RPMI8226 (cell line): Measurements from ENCODE around the gene P2RY2.

ENCODE experiments used
- DNase-seq: peaks from one replicate; pipeline ENCODE4 v3.0.0-alpha.2; 2015

Gene P2RY2

GRCh38 chr11:73248526-73249185 lies 30.6 kb downstream of the P2RY2 start:
- DNase-seq = no peak

- DNase-seq = peak; percentile 86
Observed at GRCh38 chr11:73249304-73249703, 31.2 kb downstream of the P2RY2 start.

DNA sequence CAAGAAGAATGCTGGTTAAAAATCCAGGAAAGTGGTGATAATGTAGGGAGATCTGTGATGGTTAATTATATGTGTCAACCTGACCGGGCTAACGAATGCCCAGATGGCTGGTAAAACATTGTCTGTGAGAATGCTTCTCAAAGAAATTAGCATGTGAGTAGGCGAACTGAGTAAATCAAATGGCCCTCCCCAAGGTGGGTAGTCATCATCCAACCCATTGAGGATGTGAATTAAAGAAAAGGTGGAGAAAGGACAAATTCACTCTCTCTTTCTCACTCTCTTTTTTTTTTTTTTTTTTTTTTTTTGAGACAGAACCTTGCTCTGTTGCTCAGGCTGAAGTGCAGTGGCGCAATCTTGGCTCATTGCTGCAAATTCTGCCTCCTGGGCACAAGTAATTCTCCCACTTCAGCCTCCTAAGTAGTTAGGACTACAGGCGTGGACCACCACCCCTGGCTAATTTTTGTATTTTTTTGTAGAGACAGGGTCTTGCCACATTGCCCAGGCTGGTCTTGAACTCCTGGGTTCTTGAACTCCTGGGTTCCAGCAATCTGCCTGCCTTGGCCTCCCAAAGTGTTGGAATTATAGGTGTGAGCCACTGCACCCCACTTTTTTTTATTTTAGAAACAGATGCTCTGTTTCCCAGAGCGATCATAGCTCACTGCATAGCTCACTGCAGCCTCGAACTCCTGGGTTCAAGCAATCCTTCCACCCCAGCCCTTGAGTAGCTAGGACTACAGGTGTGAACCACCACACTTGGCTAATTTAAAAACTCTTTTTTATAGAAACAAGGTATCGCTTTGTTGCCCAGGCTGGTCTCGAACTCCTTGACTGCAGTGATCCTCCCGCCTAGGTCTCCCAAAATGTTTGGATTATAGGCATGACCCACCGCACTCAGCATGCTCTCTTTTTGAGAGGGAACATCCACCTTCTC lies 32.0 kb downstream of the P2RY2 start:
- DNase-seq = peak; percentile 40

- peak; percentile 73 for DNase-seq
Observed at GRCh38 chr11:73252577-73253191, 34.6 kb downstream of the P2RY2 start.

DNA sequence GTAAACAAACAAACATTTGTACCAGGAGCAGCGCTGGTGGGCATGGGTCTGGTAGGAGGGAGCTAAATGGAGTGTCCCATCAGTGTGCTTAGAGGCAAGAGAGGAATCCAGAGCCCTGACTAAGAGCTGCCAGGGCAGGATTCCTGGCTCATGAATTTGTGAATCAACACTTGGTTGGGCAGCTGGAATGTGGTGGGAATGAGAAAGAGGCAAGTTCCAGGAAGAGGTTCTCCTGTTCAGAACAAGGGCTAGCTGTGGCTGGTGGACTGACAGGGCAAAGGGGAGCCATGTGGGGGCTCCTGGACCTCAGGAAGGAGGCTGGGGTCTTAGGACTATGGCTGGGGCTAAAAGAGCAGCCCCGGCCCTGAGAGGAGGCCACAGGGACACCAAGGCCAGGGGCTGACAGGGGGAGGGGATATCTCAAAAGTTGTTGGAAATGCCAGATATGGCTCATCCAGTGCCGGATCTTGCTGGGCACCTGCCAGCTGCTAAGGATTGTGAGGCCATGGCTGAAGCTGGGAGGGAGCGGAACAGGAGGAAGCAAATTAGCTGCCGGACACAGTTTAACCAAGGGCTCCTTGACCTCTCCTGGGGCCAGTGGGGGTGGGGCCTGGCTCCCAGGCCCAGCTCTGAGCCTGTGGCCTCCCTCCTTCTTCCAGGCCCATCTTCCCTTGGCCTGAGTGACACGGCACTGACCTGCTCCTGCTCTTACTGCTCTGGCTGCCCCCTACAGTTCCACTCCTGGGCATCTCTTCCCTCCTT lies 39.4 kb downstream of the P2RY2 start:
- DNase-seq = no peak

DNA sequence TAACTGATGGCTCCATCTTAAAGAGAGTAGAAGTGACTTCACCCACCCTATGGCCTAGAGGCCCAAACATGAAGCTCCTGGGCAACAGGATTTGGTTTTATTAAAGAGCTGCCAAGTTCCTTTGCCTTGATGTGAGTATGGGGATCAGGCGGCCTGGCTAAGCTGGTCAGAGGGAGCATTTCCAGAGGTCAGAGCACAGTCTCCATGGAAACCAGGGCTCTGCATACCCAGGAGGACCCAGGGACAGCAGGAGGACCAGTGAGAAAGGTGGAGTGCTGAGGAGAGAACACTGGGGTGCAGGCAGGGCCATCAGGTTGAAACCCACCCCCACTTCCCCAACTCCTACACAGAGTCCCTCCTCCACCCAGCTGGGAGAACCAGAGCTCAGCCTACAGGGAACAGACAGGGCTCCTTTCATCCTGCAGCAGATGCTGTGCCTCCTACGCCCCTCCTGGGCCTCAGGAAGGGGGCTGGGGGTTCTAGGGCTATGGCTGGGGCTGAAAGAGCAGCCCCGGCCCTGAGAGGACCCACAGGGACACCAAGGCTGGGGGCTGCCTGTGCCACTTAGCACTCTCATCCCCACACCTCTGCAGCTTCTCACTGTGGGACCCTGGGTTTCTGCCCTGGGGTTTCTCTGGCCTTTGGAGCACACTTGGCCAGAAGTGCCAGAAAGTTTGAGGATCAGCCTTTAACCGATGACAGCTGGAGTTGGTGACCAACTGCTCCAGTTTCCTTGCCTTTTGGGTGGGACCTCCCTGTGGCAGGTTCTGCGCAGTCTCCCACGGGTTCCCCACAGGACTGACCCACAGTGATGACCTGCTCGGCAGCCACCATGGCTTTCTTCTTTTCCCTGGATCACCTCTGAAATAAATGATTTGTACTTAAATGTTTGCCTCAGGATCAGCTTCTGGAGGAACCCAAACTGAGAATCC lies 40.3 kb downstream of the P2RY2 start:
- DNase-seq = no peak

DNA sequence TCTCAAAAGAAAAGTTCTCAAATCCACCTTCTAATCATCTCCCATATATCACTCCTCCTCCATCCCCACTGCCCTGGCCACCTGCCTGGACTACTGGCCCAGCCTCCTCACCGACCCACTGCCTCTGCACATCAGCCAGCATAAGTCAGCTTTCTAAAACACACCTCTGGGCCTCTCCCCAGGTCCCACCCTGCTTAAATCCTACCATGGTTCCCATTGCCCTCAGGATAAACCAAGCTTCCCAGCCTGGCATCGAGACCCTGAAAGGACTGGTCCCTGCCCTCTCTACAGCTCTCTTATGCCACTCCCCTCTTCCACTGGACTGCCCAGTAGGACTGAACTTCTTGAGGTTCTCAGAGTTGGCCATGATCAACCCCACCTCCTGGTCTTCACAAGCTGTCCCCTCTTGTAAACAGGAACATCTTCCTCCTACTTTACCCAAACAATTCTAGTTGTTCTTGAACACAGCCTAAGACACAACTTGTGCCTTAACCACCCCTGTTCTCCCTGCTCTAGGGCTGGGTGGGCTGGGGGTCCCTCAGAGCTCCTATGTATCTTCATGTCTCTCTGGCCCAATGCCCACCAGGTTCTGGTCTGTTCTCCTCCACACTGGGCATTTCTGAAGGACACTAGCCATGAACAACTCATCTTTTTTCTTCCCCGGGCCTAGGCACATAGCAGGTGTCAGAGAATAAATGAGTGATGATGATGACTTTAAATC lies 41.5 kb downstream of the P2RY2 start:
- DNase-seq = no peak

GRCh38 chr11:73260127-73260457 lies 42.0 kb downstream of the P2RY2 start:
- no peak for DNase-seq

- no peak for DNase-seq
Observed at GRCh38 chr11:73262851-73263495, 44.9 kb downstream of the P2RY2 start.

GRCh38 chr11:73263640-73264039 lies 45.6 kb downstream of the P2RY2 start:
- DNase-seq = no peak

- no peak for DNase-seq
Observed at GRCh38 chr11:73265278-73265810, 47.3 kb downstream of the P2RY2 start.

DNA sequence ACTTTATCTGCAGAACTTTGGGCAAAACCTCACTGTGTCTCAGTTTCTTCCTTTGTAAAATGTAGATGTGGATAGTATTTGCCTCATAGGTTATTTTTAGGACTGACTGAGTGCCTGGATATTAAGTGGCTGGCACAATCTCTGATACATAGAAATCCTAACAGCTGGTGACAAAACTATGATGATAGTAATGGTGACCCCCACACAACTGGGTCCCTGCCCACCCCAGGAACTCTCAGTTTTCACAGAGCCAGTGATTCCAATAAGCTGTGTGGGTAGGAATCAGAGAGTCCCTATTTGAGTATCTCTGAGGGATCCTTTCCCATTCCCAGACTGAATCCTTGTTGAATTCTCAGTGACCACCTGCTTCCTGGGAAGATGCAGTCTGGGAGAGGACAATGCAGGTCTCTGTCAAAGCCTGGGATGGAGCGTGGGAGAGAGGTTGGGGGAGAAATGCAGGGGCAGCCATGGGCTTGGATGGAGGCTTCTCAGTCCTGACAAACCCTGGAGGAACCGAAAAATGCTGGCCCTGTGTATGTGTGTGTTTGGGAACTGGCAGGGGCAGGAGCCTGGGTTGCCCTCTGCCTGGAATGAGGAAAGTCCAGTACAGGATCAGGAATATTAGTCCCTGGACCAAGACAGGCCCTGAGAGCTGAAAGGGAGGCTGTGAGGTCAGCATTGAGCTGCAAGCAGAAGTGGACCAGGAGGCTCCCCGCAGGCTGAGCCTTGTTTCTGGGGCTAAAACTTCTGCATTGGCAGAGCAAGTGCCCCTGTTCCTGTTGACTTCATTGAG lies 48.0 kb downstream of the P2RY2 start:
- DNase-seq = no peak

- DNase-seq = no peak
Observed at GRCh38 chr11:73266646-73267020, 48.6 kb downstream of the P2RY2 start.

DNA sequence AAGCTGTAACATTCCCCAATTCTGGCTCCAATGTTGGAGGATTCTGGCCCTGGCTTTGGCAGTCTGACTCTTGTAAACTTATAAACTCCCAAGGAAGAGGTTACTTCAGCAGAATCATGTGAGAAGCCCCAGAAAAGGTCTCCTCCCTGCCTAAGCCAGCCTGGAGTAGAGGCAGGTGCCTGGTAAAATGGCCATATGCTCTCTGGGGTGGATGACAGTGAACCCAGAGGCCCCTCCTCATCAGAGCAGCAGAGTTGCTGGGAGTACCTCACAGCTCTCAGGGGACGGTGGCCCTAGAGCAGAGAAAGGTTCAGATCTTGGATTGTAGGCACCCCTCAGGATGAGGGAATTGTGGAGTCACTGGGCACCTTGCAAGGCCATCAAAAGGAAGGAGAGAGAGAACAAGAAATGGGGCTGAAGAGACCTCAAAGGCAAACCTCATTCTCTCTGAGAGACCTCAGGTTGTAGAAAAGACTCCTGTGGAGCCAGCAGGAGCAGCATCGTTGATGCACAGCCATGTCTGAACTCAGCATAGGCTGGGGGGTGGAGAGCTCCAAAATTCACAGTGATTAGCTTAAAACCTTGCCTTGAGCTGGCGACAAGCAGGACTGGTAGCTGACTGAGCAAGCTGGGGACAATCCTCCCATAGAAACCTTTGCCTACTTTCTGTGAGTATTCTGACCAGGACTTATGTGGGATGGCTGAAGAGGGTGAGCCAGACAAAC lies 49.2 kb downstream of the P2RY2 start:
- DNase-seq = no peak

DNA sequence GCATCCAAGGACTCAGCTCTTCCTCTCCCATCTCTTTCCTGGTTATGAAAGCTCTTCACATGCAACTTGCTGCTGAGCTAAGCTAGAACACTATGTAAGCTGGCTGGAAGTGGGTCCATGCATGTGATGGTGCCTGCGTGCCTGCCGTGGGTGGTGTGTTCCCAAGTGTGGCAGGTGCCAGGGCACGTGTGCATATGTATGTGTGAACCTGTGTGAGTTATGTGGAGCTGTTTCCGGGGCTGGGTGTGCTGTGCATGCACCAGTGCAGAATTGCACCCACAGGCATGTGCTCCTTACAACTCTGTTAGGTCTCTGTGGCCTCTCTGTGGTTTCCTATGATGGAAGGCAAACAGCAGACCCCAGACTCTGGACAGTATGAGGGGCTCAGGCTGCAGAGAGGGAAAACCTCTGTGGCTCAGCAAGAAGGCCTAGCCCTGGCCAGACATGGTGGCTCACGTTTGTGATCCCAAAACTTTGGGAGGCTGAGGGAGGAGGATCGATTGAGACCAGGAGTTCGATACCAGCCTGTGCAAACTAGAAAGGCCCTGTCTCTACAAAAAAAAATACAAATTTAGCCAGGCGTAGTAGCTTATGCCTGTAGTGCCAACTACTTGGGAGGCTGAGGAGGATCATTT lies 49.9 kb downstream of the P2RY2 start:
- DNase-seq = no peak

- DNase-seq = no peak
Observed at GRCh38 chr11:73268671-73269271, 50.7 kb downstream of the P2RY2 start.

DNA sequence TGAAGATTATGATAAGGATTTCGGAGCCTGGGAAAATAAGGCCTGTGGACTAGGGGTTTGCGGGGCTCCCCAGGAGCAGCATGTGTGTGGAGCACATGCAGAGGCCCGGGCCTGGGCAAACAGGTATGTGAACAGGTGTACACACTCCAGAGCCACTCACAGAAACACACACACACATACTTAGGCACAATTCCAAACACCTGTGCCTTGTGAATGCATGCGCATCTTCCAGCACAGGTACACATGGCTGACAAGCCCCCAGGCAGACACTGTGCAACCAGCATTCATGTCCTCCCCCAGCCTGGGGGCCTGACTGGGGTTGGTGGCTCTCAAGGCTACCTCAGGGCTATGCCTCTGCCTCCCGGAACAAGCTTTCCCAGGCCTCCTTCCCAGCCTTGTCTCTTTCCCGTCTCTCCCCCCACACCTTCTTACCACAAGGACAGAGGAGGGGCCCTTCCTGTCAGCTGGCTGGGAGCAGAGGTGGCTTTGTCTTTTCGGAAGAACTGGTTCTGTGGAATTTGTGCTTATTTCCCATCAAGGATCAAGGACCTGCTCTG lies 51.5 kb downstream of the P2RY2 start:
- DNase-seq = peak; percentile 39
